GM19025 (cell line): Measurements from ENCODE around the gene CERK.

Experiments
- ATAC-seq: cut with Tn5 transposase; IDR thresholded peaks from one replicate; pipeline ENCODE4 v1.9.1; 2021; ENCODE audit warnings: mild to moderate bottlenecking, low read depth, moderate library complexity; ENCODE audit not compliant: unreplicated experiment

The CERK gene

GRCh38 chr22:46682011-46682731, 55.9 kb downstream of the CERK start:
- no peak for ATAC-seq

- no peak for ATAC-seq
These were observed 57.0 kb downstream of the CERK start for GRCh38 chr22:46681010-46681409.

GRCh38 chr22:46679706-46680269, 58.3 kb downstream of the CERK start:
- no peak for ATAC-seq

GRCh38 chr22:46678785-46679700, 59.0 kb downstream of the CERK start:
- no peak for ATAC-seq

- no peak for ATAC-seq
These were observed 59.9 kb downstream of the CERK start for GRCh38 chr22:46678003-46678657.

GRCh38 chr22:46677323-46678002, 60.6 kb downstream of the CERK start:
- no peak for ATAC-seq

GRCh38 chr22:46676881-46677280, 61.2 kb downstream of the CERK start:
- ATAC-seq = no peak

- no peak for ATAC-seq
These were observed 61.6 kb downstream of the CERK start for GRCh38 chr22:46676479-46676878.

GRCh38 chr22:46675938-46676337, 62.1 kb downstream of the CERK start:
- no peak for ATAC-seq

- no peak for ATAC-seq
These were observed 62.6 kb downstream of the CERK start for GRCh38 chr22:46675479-46675878.

- no peak for ATAC-seq
These were observed 63.1 kb downstream of the CERK start for GRCh38 chr22:46674906-46675305.

GRCh38 chr22:46674367-46674781, 63.7 kb downstream of the CERK start:
- no peak for ATAC-seq

GRCh38 chr22:46673662-46674236, 64.3 kb downstream of the CERK start:
- no peak for ATAC-seq

- no peak for ATAC-seq
These were observed 64.8 kb downstream of the CERK start for GRCh38 chr22:46673205-46673604.

- no peak for ATAC-seq
These were observed 65.3 kb downstream of the CERK start for GRCh38 chr22:46672731-46673130.

GRCh38 chr22:46671824-46672432, 66.1 kb downstream of the CERK start:
- ATAC-seq = no peak

GRCh38 chr22:46669201-46669600, 68.9 kb downstream of the CERK start:
- ATAC-seq = no peak

- no peak for ATAC-seq
These were observed 69.9 kb downstream of the CERK start for GRCh38 chr22:46668116-46668515.

- ATAC-seq = no peak
These were observed 70.8 kb downstream of the CERK start for GRCh38 chr22:46667245-46667623.
